Loucy (cell line): ENCODE results near the gene GLYR1.

ENCODE experiments used
- CTCF ChIP-seq: fragments of 200-600 bp; sonication (generic); conservative IDR thresholded peaks from 2 replicates; pipeline ENCODE4 v1.5.1; 2014; ENCODE audit warnings: mild to moderate bottlenecking, antibody characterized with exemption, low read length
- EZH2phosphoT487 ChIP-seq: fragments of 200-600 bp; IDR thresholded peaks from 2 replicates; pipeline ENCODE4 v1.6.1; 2018; ENCODE audit warnings: antibody characterized with exemption, mild to moderate bottlenecking, moderate library complexity, borderline replicate concordance

- TF ChIP-seq CTCF, result no peak
- TF ChIP-seq EZH2phosphoT487, result no peak
These were observed 33.0 kb upstream of the GLYR1 start for GRCh38 chr16:4880006-4880580.
